ENCODE results near the gene HADHB.

Gene HADHB

GRCh38 chr2:26244309-26245230 is at the start of gene HADHB, which contains the start of gene HADHA:
HADHB (plus strand) TSS chr2:26244939; CDS start chr2:26254255, 9,316 bp downstream.
HADHA (minus strand) TSS chr2:26244632; CDS start chr2:26244596, 36 bp downstream.
- peak within 1 kb of the TSS; percentile 78 for H3K4me3 ChIP-seq (ENCODE audit: low read depth, low read length)
- peaks cover 2% of the 10 kb centered on the region for H3K36me3 ChIP-seq
- TF ChIP-seq CTCF (IDR thresholded peaks at IDR 0.05; ENCODE audit: low read depth, low read length), result peak; percentile 59
- no peaks in the 10 kb centered on the region for H3K9me3 ChIP-seq (ENCODE audit: severe bottlenecking)
- DNase-seq, result peak; percentile 94
- H3K27me3 ChIP-seq (ENCODE audit: insufficient read depth, low read depth, severe bottlenecking), result no peaks in the 10 kb centered on the region
- peak within 1 kb of the TSS; percentile 99 for H3K27ac ChIP-seq

GRCh38 chr2:26195040-26195984 is 49.4 kb upstream of the HADHB start:
- no peaks in the 10 kb centered on the region for H3K9me3 ChIP-seq (ENCODE audit: severe bottlenecking)
- peaks cover 72% of the 10 kb centered on the region for H3K36me3 ChIP-seq
- H3K27me3 ChIP-seq (ENCODE audit: insufficient read depth, low read depth, severe bottlenecking), result no peaks in the 10 kb centered on the region
- no peak overlapping the region for H3K4me3 ChIP-seq (ENCODE audit: low read depth, low read length)
- TF ChIP-seq CTCF (IDR thresholded peaks at IDR 0.05; ENCODE audit: low read depth, low read length), result no peak
- DNase-seq, result no peak
- no peak overlapping the region for H3K27ac ChIP-seq

GRCh38 chr2:26196683-26197418 is 47.9 kb upstream of the HADHB start:
- Histone ChIP-seq H3K9me3 (ENCODE audit: severe bottlenecking) (no peaks in the 10 kb centered on the region), H3K36me3 (peaks cover 69% of the 10 kb centered on the region), H3K27ac (no peak overlapping the region), H3K4me3 (ENCODE audit: low read depth, low read length) (no peak overlapping the region), H3K27me3 (ENCODE audit: insufficient read depth, low read depth, severe bottlenecking) (no peaks in the 10 kb centered on the region)
- DNase-seq, result no peak
- TF ChIP-seq CTCF (IDR thresholded peaks at IDR 0.05; ENCODE audit: low read depth, low read length), result no peak

- Histone ChIP-seq H3K9me3 (ENCODE audit: severe bottlenecking) (no peaks in the 10 kb centered on the region), H3K27ac (no peak overlapping the region), H3K27me3 (ENCODE audit: insufficient read depth, low read depth, severe bottlenecking) (no peaks in the 10 kb centered on the region), H3K4me3 (ENCODE audit: low read depth, low read length) (no peak overlapping the region), H3K36me3 (peaks cover 68% of the 10 kb centered on the region)
- no peak for DNase-seq
- TF ChIP-seq CTCF (IDR thresholded peaks at IDR 0.05; ENCODE audit: low read depth, low read length), result no peak
Measured at GRCh38 chr2:26197516-26197915, 47.2 kb upstream of the HADHB start.

GRCh38 chr2:26202981-26203490 is 41.7 kb upstream of the HADHB start:
- no peak for TF ChIP-seq CTCF (IDR thresholded peaks at IDR 0.05; ENCODE audit: low read depth, low read length)
- Histone ChIP-seq H3K27me3 (ENCODE audit: insufficient read depth, low read depth, severe bottlenecking) (no peaks in the 10 kb centered on the region), H3K27ac (no peak overlapping the region), H3K36me3 (peaks cover 43% of the 10 kb centered on the region), H3K4me3 (ENCODE audit: low read depth, low read length) (no peak overlapping the region), H3K9me3 (ENCODE audit: severe bottlenecking) (no peaks in the 10 kb centered on the region)
- DNase-seq, result no peak

Measured in WERI-Rb-1 (cell line).